Loucy (cell line): ENCODE results near the gene QRICH1.

ENCODE experiments used
- H2AFZ ChIP-seq: fragments of 200-600 bp; sonication (generic); 2 replicates; pipeline ENCODE4 v1.6.0; 2016; ENCODE audit warnings: antibody characterized with exemption, mild to moderate bottlenecking, low read length, moderate library complexity
- H3F3A ChIP-seq: fragments of 200-600 bp; 2 replicates; pipeline ENCODE4 v1.6.0; 2016; ENCODE audit warnings: antibody characterized with exemption, low read depth, mild to moderate bottlenecking
- H3K27me3 ChIP-seq: fragments of 200-600 bp; sonication (generic); 2 replicates; pipeline ENCODE4 v1.6.1; 2014; ENCODE audit warnings: low read length, mild to moderate bottlenecking; ENCODE audit not compliant: insufficient read depth, poor library complexity, severe bottlenecking
- H3K36me3 ChIP-seq: fragments of 200-600 bp; sonication (generic); 2 replicates; pipeline ENCODE4 v1.6.1; 2016; ENCODE audit warnings: low read length; ENCODE audit not compliant: insufficient read depth
- H3K4me1 ChIP-seq: fragments of 200-600 bp; sonication (generic); 2 replicates; pipeline ENCODE4 v1.5.1; 2014; ENCODE audit warnings: low read length, mild to moderate bottlenecking; ENCODE audit not compliant: insufficient read depth, poor library complexity, severe bottlenecking
- H3K4me2 ChIP-seq: fragments of 200-600 bp; sonication (generic); 2 replicates; pipeline ENCODE4 v1.6.0; 2014; ENCODE audit warnings: antibody characterized with exemption, low read length, low read depth, mild to moderate bottlenecking; ENCODE audit not compliant: poor library complexity, severe bottlenecking
- H3K4me3 ChIP-seq: fragments of 200-600 bp; sonication (generic); 2 replicates; pipeline ENCODE4 v1.5.1; 2014; ENCODE audit warnings: low read length, mild to moderate bottlenecking, mixed read lengths; ENCODE audit not compliant: poor library complexity, severe bottlenecking
- H3K79me2 ChIP-seq: fragments of 200-600 bp; sonication (generic); 2 replicates; pipeline ENCODE4 v1.6.1; 2014; ENCODE audit warnings: low read length; ENCODE audit not compliant: insufficient read depth
- H3K9ac ChIP-seq: fragments of 200-600 bp; sonication (generic); 2 replicates; pipeline ENCODE4 v1.6.0; 2014; ENCODE audit warnings: mild to moderate bottlenecking, low read depth, low read length, moderate library complexity; ENCODE audit not compliant: poor library complexity, severe bottlenecking
- H3K9me2 ChIP-seq: fragments of 200-600 bp; sonication (generic); replicated peaks from 2 replicates; pipeline ENCODE4 v1.6.1; 2016; ENCODE audit warnings: low read depth, low read length, mixed read lengths
- H3K9me3 ChIP-seq: fragments of 200-600 bp; sonication (generic); 2 replicates; pipeline ENCODE4 v1.6.1; 2014; ENCODE audit warnings: mild to moderate bottlenecking, antibody characterized with exemption, low read length, low read depth; ENCODE audit not compliant: insufficient read depth
- H4K20me1 ChIP-seq: fragments of 200-600 bp; sonication (generic); 2 replicates; pipeline ENCODE4 v1.6.0; 2014; ENCODE audit warnings: antibody characterized with exemption, low read length, mild to moderate bottlenecking; ENCODE audit not compliant: insufficient read depth, poor library complexity, severe bottlenecking
- CTCF ChIP-seq: fragments of 200-600 bp; sonication (generic); conservative IDR thresholded peaks from 2 replicates; pipeline ENCODE4 v1.5.1; 2014; ENCODE audit warnings: mild to moderate bottlenecking, antibody characterized with exemption, low read length
- EZH2phosphoT487 ChIP-seq: fragments of 200-600 bp; IDR thresholded peaks from 2 replicates; pipeline ENCODE4 v1.6.1; 2018; ENCODE audit warnings: antibody characterized with exemption, mild to moderate bottlenecking, moderate library complexity, borderline replicate concordance

Gene QRICH1

GRCh38 chr3:49124991-49125670 lies 31.3 kb upstream of the QRICH1 start:
- H3K79me2 ChIP-seq, result peaks cover 2% of the 10 kb centered on the region
- no peaks in the 10 kb centered on the region for H3K27me3 ChIP-seq
- no peaks in the 10 kb centered on the region for H3K9me2 ChIP-seq
- H3F3A ChIP-seq, result peaks cover 7% of the 10 kb centered on the region
- H3K4me2 ChIP-seq, result no peak overlapping the region
- H4K20me1 ChIP-seq, result no peaks in the 10 kb centered on the region
- H3K4me3 ChIP-seq, result no peak overlapping the region
- H3K4me1 ChIP-seq, result peaks cover 5% of the 10 kb centered on the region
- H2AFZ ChIP-seq, result no peak overlapping the region
- no peaks in the 10 kb centered on the region for H3K36me3 ChIP-seq
- no peaks in the 10 kb centered on the region for H3K9me3 ChIP-seq
- TF ChIP-seq EZH2phosphoT487 (no peak), CTCF (peak; percentile 61)
- no peak overlapping the region for H3K9ac ChIP-seq

GRCh38 chr3:49124203-49124602 lies 30.3 kb upstream of the QRICH1 start:
- Histone ChIP-seq H3K4me2 (no peak overlapping the region), H3K36me3 (no peaks in the 10 kb centered on the region), H3K4me1 (peaks cover 13% of the 10 kb centered on the region), H4K20me1 (peaks cover 3% of the 10 kb centered on the region), H3K9me2 (no peaks in the 10 kb centered on the region), H3K9ac (no peak overlapping the region), H3K9me3 (no peaks in the 10 kb centered on the region), H3K79me2 (peaks cover 11% of the 10 kb centered on the region), H3K4me3 (no peak overlapping the region), H3K27me3 (no peaks in the 10 kb centered on the region), H2AFZ (no peak overlapping the region), H3F3A (peaks cover 7% of the 10 kb centered on the region)
- TF ChIP-seq EZH2phosphoT487 (no peak), CTCF (no peak)

GRCh38 chr3:49123687-49124086 lies 29.8 kb upstream of the QRICH1 start:
- H3F3A ChIP-seq, result peaks cover 7% of the 10 kb centered on the region
- no peak overlapping the region for H3K9ac ChIP-seq
- H3K36me3 ChIP-seq, result no peaks in the 10 kb centered on the region

More at GRCh38 chr3:49123687-49124086, 29.8 kb upstream of the QRICH1 start:
- TF ChIP-seq EZH2phosphoT487, result no peak
- no peak for TF ChIP-seq CTCF
- Histone ChIP-seq H2AFZ (no peak overlapping the region), H3K79me2 (peaks cover 16% of the 10 kb centered on the region), H3K27me3 (no peaks in the 10 kb centered on the region), H3K4me1 (peaks cover 18% of the 10 kb centered on the region), H3K4me3 (no peak overlapping the region), H3K9me3 (no peaks in the 10 kb centered on the region), H3K4me2 (no peak overlapping the region), H4K20me1 (peaks cover 3% of the 10 kb centered on the region), H3K9me2 (no peaks in the 10 kb centered on the region)
